A549 (cell line): ENCODE results near the gene UNC13D. TPM values are rescaled to one million over a fixed set of nuclear protein-coding genes. Genes with fewer than 3 reads are reported as not detected.
A peak's percentile ranks its signal among the peaks of the same experiment; 100 is the strongest.

Experiments used
- ATAC-seq, 2 experiments: fragments of 200-7000 bp in 1 of 2; fragments of >200 bp in 1 of 2; cut with Nextera tagmentation in 1 of 2; cut with Tn5 transposase in 1 of 2; 3 replicates each; pipeline versions ENCODE4 v1.8.0 to v1.9.1; 2018 to 2020; ENCODE audit warnings: mild to moderate bottlenecking in 1 of 2, moderate library complexity in 1 of 2
- CTCF ChIA-PET: fragments of 300-600 bp; sonication (Branson Sonifier 250); formaldehyde crosslinking; extraction: SDS; loops from one replicate; lab custom pipeline; 2021; ENCODE audit warnings: antibody characterized with exemption, inconsistent platforms; lab: Yijun Ruan, JAX
- POLR2A ChIA-PET: fragments of 350-600 bp; formaldehyde crosslinking; extraction: SDS; loops from one replicate; lab custom pipeline; 2021; ENCODE audit warnings: antibody characterized with exemption, inconsistent platforms; lab: Yijun Ruan, JAX
- DNase-seq, 2 experiments: peaks; one replicate each; pipeline versions ENCODE4 v3.0.0 to v3.0.0-alpha.2; 2011 to 2016; ENCODE audit warnings: low read depth in 1 of 2, low spot score in 1 of 2
- FAIRE-seq: peaks from 2 replicates; lab custom pipeline; 2011; peaks lifted over from hg19 to GRCh38; lab: Jason Lieb, UNC
- H3K27ac ChIP-seq, 2 experiments: fragments of >200 bp; sonication (Bioruptor Twin); formaldehyde crosslinking; 3 replicates each; pipeline ENCODE4 v1.5.1; 2016 to 2017
- H3K4me1 ChIP-seq: fragments of >200 bp; sonication (Bioruptor Twin); formaldehyde crosslinking; 3 replicates; pipeline ENCODE4 v1.6.1; 2016
- H3K4me2 ChIP-seq: fragments of >200 bp; sonication (Bioruptor Twin); formaldehyde crosslinking; 3 replicates; pipeline ENCODE4 v1.6.1; 2016
- H3K4me3 ChIP-seq: fragments of >200 bp; sonication (Bioruptor Twin); formaldehyde crosslinking; 3 replicates; pipeline ENCODE4 v1.5.1; 2016
- H3K9me3 ChIP-seq: fragments of >200 bp; sonication (Bioruptor Twin); formaldehyde crosslinking; 3 replicates; pipeline ENCODE4 v1.6.1; 2016
- BHLHE40 ChIP-seq: IDR thresholded peaks from 2 replicates; pipeline ENCODE4 v1.6.1; 2012; ENCODE audit warnings: low read depth, low read length, inconsistent platforms
- CHD2 ChIP-seq: fragments of 150-350 bp; IDR thresholded peaks from 2 replicates; pipeline ENCODE4 v1.6.1; 2014; ENCODE audit warnings: low read length; ENCODE audit not compliant: partially characterized antibody
- CTCF ChIP-seq: fragments of >200 bp; sonication (Bioruptor Twin); formaldehyde crosslinking; IDR thresholded peaks from 3 replicates; pipeline ENCODE4 v1.5.1; 2016
- E2F6 ChIP-seq: IDR thresholded peaks from 2 replicates; pipeline ENCODE4 v1.6.1; 2012; ENCODE audit warnings: low read depth, borderline replicate concordance
- EP300 ChIP-seq, 2 experiments: fragments of >200 bp; sonication (Bioruptor Twin); formaldehyde crosslinking; IDR thresholded peaks; 2 replicates in 1 of 2; 3 replicates in 1 of 2; pipeline ENCODE4 v1.6.1; 2016 to 2017
- GATA3 ChIP-seq: IDR thresholded peaks from 2 replicates; pipeline ENCODE4 v1.6.1; 2012; ENCODE audit warnings: borderline replicate concordance
- HES2 ChIP-seq: fragments of >200 bp; sonication (Bioruptor Twin); formaldehyde crosslinking; IDR thresholded peaks from 2 replicates; pipeline ENCODE4 v1.6.1; 2016
- JUN ChIP-seq, 2 experiments: fragments of >200 bp; sonication (Bioruptor Twin); formaldehyde crosslinking; IDR thresholded peaks; 2 replicates in 1 of 2; 3 replicates in 1 of 2; pipeline ENCODE4 v1.6.1; 2016 to 2017
- JUNB ChIP-seq: fragments of >200 bp; sonication (Bioruptor Twin); formaldehyde crosslinking; IDR thresholded peaks from 2 replicates; pipeline ENCODE4 v1.6.1; 2016
- MAFK ChIP-seq: fragments of 450-650 bp; IDR thresholded peaks from 2 replicates; pipeline ENCODE4 v1.6.1; 2014; ENCODE audit not compliant: partially characterized antibody
- MAX ChIP-seq: IDR thresholded peaks from 2 replicates; pipeline ENCODE4 v1.6.1; 2012
- NR3C1 ChIP-seq: fragments of >200 bp; sonication (Bioruptor Twin); formaldehyde crosslinking; IDR thresholded peaks from 3 replicates; pipeline ENCODE4 v1.6.1; 2017
- PHF8 ChIP-seq: fragments of 200-600 bp; sonication (generic); IDR thresholded peaks from 2 replicates; pipeline ENCODE4 v1.6.1; 2016; ENCODE audit warnings: low read depth, mild to moderate bottlenecking, antibody characterized with exemption, moderate library complexity, borderline replicate concordance
- POLR2A ChIP-seq: IDR thresholded peaks from 2 replicates; pipeline ENCODE4 v1.6.1; 2012; ENCODE audit warnings: mild to moderate bottlenecking, low read length
- RAD21 ChIP-seq, 2 experiments: fragments of >200 bp in 1 of 2; sonication (Bioruptor Twin) in 1 of 2; formaldehyde crosslinking in 1 of 2; IDR thresholded peaks in 1 of 2; conservative IDR thresholded peaks in 1 of 2; 2 replicates in 1 of 2; 3 replicates in 1 of 2; pipeline ENCODE4 v1.6.1; 2012 to 2018; ENCODE audit warnings: inconsistent platforms in 1 of 2
- RCOR1 ChIP-seq: fragments of 150-350 bp; IDR thresholded peaks from 2 replicates; pipeline ENCODE4 v1.6.1; 2014; ENCODE audit warnings: antibody characterized with exemption, low read length, low read depth
- RNF2 ChIP-seq: fragments of 200-600 bp; sonication (generic); IDR thresholded peaks from 2 replicates; pipeline ENCODE4 v1.6.1; 2016; ENCODE audit warnings: low read depth, mild to moderate bottlenecking, antibody characterized with exemption, moderate library complexity, borderline replicate concordance
- TFCP2L1 ChIP-seq: fragments of 250-450 bp; sonication (Bioruptor Pico); IDR thresholded peaks from 2 replicates; pipeline ENCODE4 v1.5.0; 2021; ENCODE audit warnings: mild to moderate bottlenecking
- WGBS: methylation state at CpG from one replicate; pipeline ENCODE4 v1.1.6; 2017; ENCODE audit errors: missing lambda C conversion rate; 5-methylcytosine and 5-hydroxymethylcytosine counted together
- polyA plus RNA-seq, 4 experiments: library from polyadenylated mRNA; depleted of rRNA in 3 of 4; stranded (reverse); fragments of >200 nt; fragmentation: RNase III in 1 of 4; extraction: RNeasy Plus Mini Kit Qiagen cat#74134 plus additional on column Dnase treatment in 1 of 4; gene quantifications; 2 replicates in 3 of 4; 3 replicates in 1 of 4; pipeline ENCODE4 v1.2.3, GENCODE V29; 2011 to 2017
- TF ChIP-seq, protein P1 (sequence below): IDR thresholded peaks from 2 replicates; pipeline ENCODE4 v1.6.1; 2012
- TF ChIP-seq, protein P2 (sequence below): fragments of >200 bp; sonication (Bioruptor Twin); formaldehyde crosslinking; IDR thresholded peaks from 3 replicates; pipeline ENCODE4 v1.6.1; 2016

UNC13D gene
- polyA plus RNA-seq, 2 of the 4 experiments (the other 2 are of a cell fraction): 1.6 to 3.5 TPM

- no peak overlapping the region for H3K4me2 ChIP-seq
- no peaks in the 10 kb centered on the region for H3K9me3 ChIP-seq
- H3K4me1 ChIP-seq: peaks cover 23% of the 10 kb centered on the region
- FAIRE-seq (no peak), ATAC-seq (no peak), DNase-seq (no peak)
- 80% methylated on average over 7 of the region's 7 CpGs for WGBS
- H3K27ac ChIP-seq: no peak overlapping the region
- TF ChIP-seq NR3C1 (no peak), TFCP2L1 (CRISPR knock-in tag) (no peak), MAFK (no peak), JUNB (no peak), BHLHE40 (no peak), EP300 (IDR thresholded peaks at IDR 0.05) (no peak), RAD21 (conservative IDR thresholded peaks at IDR 0.05 in 1 of 2, IDR thresholded peaks at IDR 0.05 in 1 of 2) (no peak)
- H3K4me3 ChIP-seq: no peak overlapping the region
- CTCF ChIA-PET: interaction anchor here (0.8 to 22.8 kb wide), 8 partner anchors 13 to 133 kb away, joined by 3 to 513 read pairs (median 11); partner anchors contain the start of genes GALK1, MRPL38 and TRIM65
- POLR2A ChIA-PET: interaction anchor here (0.9 kb wide), 1 partner anchor 17 kb away, joined by 5 read pairs; the partner anchor contains the start of gene TRIM65
Measured at GRCh38 chr17:75880266-75880665, 36.1 kb upstream of the UNC13D start.

DNA sequence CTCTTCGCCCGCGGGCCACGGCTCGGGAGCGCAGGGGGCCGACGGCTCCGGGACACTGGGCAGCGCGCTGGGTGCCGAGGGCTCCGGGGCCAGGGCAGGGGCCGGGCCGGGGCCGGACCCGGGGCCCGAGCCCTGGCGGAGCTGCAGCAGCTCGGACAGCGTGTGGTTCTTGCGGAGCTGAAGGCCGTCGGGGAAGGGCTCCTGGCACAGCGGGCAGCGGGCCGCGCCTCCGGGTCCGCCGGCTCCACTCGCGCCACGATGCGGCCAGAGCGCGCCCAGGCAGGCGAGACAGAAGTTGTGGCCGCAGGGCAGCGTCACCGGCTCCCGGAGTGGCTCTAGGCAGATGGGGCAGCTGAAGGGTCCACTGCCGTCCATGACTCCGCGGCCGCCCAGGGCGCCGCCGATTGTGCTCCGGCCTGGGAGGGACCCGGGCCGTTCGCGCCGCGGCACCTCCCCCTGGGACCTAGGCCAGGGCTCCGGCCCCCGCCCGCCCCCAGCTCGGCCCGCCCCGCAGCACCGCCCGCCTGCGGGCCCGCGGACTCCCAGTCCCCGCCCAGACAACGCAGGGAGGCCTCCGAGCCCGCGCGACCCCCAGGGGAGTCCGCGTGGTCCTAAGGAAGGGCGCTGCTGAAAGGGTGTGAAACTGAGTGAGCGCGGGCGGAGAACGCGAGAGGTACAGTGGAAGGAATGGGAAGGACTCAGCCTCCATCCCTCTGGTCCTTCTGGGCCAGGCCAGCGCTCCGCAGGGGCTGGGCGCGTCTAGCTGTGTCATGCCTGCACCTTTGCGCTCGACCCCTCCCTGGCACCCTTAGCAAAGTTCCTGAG, 34.2 kb upstream of the UNC13D start, which contains the start of gene TRIM47:
Gene TRIM47, minus strand, starts transcription at position 408 of the 825 bp plus-strand sequence. Its CDS starts 33 bp downstream, at position 375.
- 4% methylated on average over 27 of the region's 87 CpGs for WGBS
- TF ChIP-seq CTCF: peak; percentile 15; the same call in 2 of the 3 replicates
- TF ChIP-seq MAFK: peak; percentile 71
- TF ChIP-seq RNF2: no peak
- no peak for TF ChIP-seq RCOR1
- peak; percentile 86 for TF ChIP-seq MAX
- peak; percentile 19 to 87; a peak in 3 of 5 replicates for TF ChIP-seq JUN (IDR thresholded peaks at IDR 0.05)
- TF ChIP-seq, protein P1, sequence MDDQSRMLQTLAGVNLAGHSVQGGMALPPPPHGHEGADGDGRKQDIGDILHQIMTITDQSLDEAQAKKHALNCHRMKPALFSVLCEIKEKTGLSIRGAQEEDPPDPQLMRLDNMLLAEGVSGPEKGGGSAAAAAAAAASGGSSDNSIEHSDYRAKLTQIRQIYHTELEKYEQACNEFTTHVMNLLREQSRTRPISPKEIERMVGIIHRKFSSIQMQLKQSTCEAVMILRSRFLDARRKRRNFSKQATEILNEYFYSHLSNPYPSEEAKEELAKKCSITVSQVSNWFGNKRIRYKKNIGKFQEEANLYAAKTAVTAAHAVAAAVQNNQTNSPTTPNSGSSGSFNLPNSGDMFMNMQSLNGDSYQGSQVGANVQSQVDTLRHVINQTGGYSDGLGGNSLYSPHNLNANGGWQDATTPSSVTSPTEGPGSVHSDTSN: 0 out of 2 replicates have a peak, but pooled peaks have one; percentile 24
- no peak for TF ChIP-seq HES2
- peak; percentile 74 for TF ChIP-seq POLR2A
- TF ChIP-seq E2F6: peak; percentile 58; the same call in 1 of the 2 replicates
- TF ChIP-seq GATA3: 0 out of 2 replicates have a peak, but pooled peaks have one; percentile 20
- peak; percentile 73; the same call in 1 of the 2 replicates for TF ChIP-seq TFCP2L1 (CRISPR knock-in tag)
- TF ChIP-seq CHD2: peak; percentile 54
- TF ChIP-seq, protein P2, sequence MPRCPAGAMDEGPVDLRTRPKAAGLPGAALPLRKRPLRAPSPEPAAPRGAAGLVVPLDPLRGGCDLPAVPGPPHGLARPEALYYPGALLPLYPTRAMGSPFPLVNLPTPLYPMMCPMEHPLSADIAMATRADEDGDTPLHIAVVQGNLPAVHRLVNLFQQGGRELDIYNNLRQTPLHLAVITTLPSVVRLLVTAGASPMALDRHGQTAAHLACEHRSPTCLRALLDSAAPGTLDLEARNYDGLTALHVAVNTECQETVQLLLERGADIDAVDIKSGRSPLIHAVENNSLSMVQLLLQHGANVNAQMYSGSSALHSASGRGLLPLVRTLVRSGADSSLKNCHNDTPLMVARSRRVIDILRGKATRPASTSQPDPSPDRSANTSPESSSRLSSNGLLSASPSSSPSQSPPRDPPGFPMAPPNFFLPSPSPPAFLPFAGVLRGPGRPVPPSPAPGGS: peak; percentile 58; the same call in 1 of the 3 replicates
- TF ChIP-seq PHF8: 0 out of 2 replicates have a peak, but pooled peaks have one; percentile 19
- TF ChIP-seq, all 56 proteins: peak for 12
- CTCF ChIA-PET: interaction anchor here (0.6 to 22.8 kb wide), 37 partner anchors 11 to 198 kb away, joined by 3 to 513 read pairs (median 6); partner anchors contain the start of genes GALK1, MRPL38, TRIM65 and UNK
- ATAC-seq: peak; percentile 50 to 52
- no peaks in the 10 kb centered on the region for H3K9me3 ChIP-seq
- peak within 1 kb of the TSS; percentile 85 for H3K4me3 ChIP-seq
- FAIRE-seq: no peak
- POLR2A ChIA-PET: interaction anchor here (0.7 to 4.9 kb wide), 8 partner anchors 10 to 114 kb away, joined by 3 to 52 read pairs (median 14); partner anchors contain the start of genes GALK1, MRPL38, TRIM65 and WBP2
- peak; percentile 75 to 83 for DNase-seq
- peak within 1 kb of the TSS; percentile 93 for H3K4me2 ChIP-seq
- H3K27ac ChIP-seq: peak within 1 kb of the TSS; percentile 92 to 94
- H3K4me1 ChIP-seq: peaks cover 30% of the 10 kb centered on the region
